ENCODE results near the gene STRN. TPM values are rescaled to one million over a fixed set of nuclear protein-coding genes. Genes with fewer than 3 reads are reported as not detected.
A peak's percentile ranks its signal among the peaks of the same experiment; 100 is the strongest.

STRN gene
- total and polyA plus RNA-seq, 10 of the 15 experiments (the other 5 are each of a cell fraction or from before 2014, with no cell fraction given), result 1.00 to 19.2 (median 9.1) TPM

DNA sequence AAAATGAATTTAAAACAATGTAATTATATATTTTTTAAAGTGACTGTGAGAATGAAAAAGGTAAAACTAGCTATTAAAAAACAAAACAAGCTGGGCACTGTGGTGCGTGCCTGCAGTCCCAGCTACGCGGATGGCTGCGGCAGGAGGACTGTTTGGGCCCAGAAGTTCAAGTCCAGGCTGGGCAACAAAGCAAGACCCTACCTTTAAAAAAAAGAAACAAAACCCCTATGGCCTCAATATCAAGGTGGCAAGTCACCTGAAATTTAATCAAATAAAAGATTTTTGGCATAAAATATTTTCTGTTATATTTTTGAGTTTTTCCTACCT, 46.9 kb upstream of the STRN start:
- Histone ChIP-seq H3K79me2 (ENCODE audit: control insufficient read depth, insufficient read depth, low read length) (no peaks in the 10 kb centered on the region), H4K20me1 (ENCODE audit: control insufficient read depth, insufficient read depth) (no peaks in the 10 kb centered on the region), H2AFZ (ENCODE audit: control insufficient read depth, low read depth, low read length) (no peak overlapping the region), H3K4me1 (ENCODE audit: control insufficient read depth, insufficient read depth, low read length) (peaks cover 30% of the 10 kb centered on the region), H3K27ac (ENCODE audit: control insufficient read depth, insufficient read depth) (no peak overlapping the region), H3K9me3 (replicated peaks; ENCODE audit: control insufficient read depth, insufficient read depth, low read length) (no peaks in the 10 kb centered on the region), H3K4me3 (no peak overlapping the region), H3K27me3 (replicated peaks in 1 of 2; ENCODE audit: control insufficient read depth in 2 of 2, insufficient read depth in 2 of 2, low read length in 1 of 2) (no peaks in the 10 kb centered on the region), H3K9ac (ENCODE audit: control insufficient read depth, insufficient read depth, low read length) (no peak overlapping the region), H3K36me3 (ENCODE audit: control insufficient read depth in 2 of 2, insufficient read depth in 2 of 2, low read length in 1 of 2) (peaks cover 2 to 8% of the 10 kb centered on the region in 2 experiments; a peak in 2 of 4 replicates), H3K4me2 (ENCODE audit: control insufficient read depth, insufficient read depth) (peak overlapping the region; percentile 93)
- ChIA-PET CTCF (interaction anchor here (0.7 to 1.5 kb wide), 6 partner anchors 9 to 227 kb away, joined by 3 to 6 read pairs (median 4); no protein-coding TSS in a partner anchor), RAD21 (ENCODE audit: unreplicated experiment) (interaction anchor here (1.2 to 1.5 kb wide), 3 partner anchors 10 to 194 kb away, joined by 3 to 4 read pairs (median 3); partner anchors contain the start of genes GPATCH11 and HEATR5B), POLR2A (interaction anchor here (0.7 kb wide), 1 partner anchor 47 kb away, joined by 3 read pairs; the partner anchor contains the start of gene STRN), SMC1A (ENCODE audit: uncharacterized antibody, unreplicated experiment) (interaction anchor here (0.7 to 2.1 kb wide), 6 partner anchors 10 to 95 kb away, joined by 3 to 10 read pairs (median 5); no protein-coding TSS in a partner anchor)
- no TSS peak for BruUV-seq (replicated peaks)
- FAIRE-seq (no peak), ATAC-seq (peak; percentile 57), DNase-seq (ENCODE audit: low read depth, low spot score) (no peak)
- 81% methylated on average over 4 of the region's 4 CpGs for WGBS (ENCODE audit: insufficient coverage, insufficient replicate concordance, low lambda C conversion rate, missing lambda C conversion rate)
- intact Hi-C loops (cut with micrococcal nuclease; ENCODE audit: unreplicated experiment), result loop anchor here (2.0 kb wide), 1 partner anchor 72 kb away; the partner anchor contains the start of genes GPATCH11 and HEATR5B
- in situ Hi-C loops (cut with MboI), result no loop called here
- TF ChIP-seq, protein P1, sequence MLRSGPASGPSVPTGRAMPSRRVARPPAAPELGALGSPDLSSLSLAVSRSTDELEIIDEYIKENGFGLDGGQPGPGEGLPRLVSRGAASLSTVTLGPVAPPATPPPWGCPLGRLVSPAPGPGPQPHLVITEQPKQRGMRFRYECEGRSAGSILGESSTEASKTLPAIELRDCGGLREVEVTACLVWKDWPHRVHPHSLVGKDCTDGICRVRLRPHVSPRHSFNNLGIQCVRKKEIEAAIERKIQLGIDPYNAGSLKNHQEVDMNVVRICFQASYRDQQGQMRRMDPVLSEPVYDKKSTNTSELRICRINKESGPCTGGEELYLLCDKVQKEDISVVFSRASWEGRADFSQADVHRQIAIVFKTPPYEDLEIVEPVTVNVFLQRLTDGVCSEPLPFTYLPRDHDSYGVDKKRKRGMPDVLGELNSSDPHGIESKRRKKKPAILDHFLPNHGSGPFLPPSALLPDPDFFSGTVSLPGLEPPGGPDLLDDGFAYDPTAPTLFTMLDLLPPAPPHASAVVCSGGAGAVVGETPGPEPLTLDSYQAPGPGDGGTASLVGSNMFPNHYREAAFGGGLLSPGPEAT (IDR thresholded peaks at IDR 0.05; ENCODE audit: low read depth), result peak; percentile 8; the same call in 1 of the 2 replicates
- TF ChIP-seq CHD4 (IDR thresholded peaks at IDR 0.05) (no peak), ZBED1 (IDR thresholded peaks at IDR 0.05; ENCODE audit: borderline replicate concordance) (0 out of 2 replicates have a peak, but pooled peaks have one; percentile 0), NFIC (IDR thresholded peaks at IDR 0.05; ENCODE audit: low read depth, low read length) (peak; percentile 9; the same call in 1 of the 2 replicates)

DNA sequence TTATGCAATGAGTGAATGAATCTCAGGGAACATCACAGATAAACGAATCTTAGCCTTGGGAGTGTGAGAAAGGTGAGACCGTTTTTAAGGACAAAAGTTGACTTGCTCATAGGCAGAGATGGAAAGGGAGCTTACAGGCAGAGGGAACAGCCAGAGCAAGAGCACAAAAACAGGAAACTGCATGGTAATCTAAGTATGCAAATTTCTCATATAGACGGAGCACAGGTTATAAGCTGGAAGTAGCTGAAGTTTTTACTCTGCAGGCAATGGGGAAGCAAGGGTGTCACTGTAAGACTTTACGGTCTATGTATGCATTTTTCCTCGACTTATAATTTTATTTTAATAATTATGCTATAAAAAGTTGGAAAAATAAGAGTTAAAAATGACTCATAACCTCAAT, 44.8 kb upstream of the STRN start:
- SMC1A ChIA-PET (ENCODE audit: uncharacterized antibody, unreplicated experiment), result interaction anchor here (0.7 kb wide), 1 partner anchor 9 kb away, joined by 3 read pairs; no protein-coding TSS in a partner anchor
- POLR2A ChIA-PET, result no interaction called here
- TF ChIP-seq, protein P2, sequence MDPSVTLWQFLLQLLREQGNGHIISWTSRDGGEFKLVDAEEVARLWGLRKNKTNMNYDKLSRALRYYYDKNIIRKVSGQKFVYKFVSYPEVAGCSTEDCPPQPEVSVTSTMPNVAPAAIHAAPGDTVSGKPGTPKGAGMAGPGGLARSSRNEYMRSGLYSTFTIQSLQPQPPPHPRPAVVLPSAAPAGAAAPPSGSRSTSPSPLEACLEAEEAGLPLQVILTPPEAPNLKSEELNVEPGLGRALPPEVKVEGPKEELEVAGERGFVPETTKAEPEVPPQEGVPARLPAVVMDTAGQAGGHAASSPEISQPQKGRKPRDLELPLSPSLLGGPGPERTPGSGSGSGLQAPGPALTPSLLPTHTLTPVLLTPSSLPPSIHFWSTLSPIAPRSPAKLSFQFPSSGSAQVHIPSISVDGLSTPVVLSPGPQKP (IDR thresholded peaks at IDR 0.05; ENCODE audit: low read depth, low read length), result no peak
- TF ChIP-seq POU2F2 (IDR thresholded peaks at IDR 0.05; ENCODE audit: borderline replicate concordance, low read depth, low read length), result 0 out of 3 replicates have a peak, but pooled peaks have one; percentile 23
- ATAC-seq, result no peak
- Histone ChIP-seq H3K9ac (ENCODE audit: control insufficient read depth, insufficient read depth, low read length) (no peak overlapping the region), H3K9me3 (replicated peaks; ENCODE audit: control insufficient read depth, insufficient read depth, low read length) (no peaks in the 10 kb centered on the region), H3K36me3 (ENCODE audit: control insufficient read depth in 2 of 2, insufficient read depth in 2 of 2, low read length in 1 of 2) (peaks cover 2 to 11% of the 10 kb centered on the region in 2 experiments; a peak in 3 of 4 replicates), H3K4me2 (ENCODE audit: control insufficient read depth, insufficient read depth) (peak overlapping the region; percentile 63; the same call in 1 of the 2 replicates), H3K79me2 (ENCODE audit: control insufficient read depth, insufficient read depth, low read length) (no peaks in the 10 kb centered on the region), H3K4me1 (ENCODE audit: control insufficient read depth, insufficient read depth, low read length) (peaks cover 32% of the 10 kb centered on the region), H3K27me3 (replicated peaks in 1 of 2; ENCODE audit: control insufficient read depth in 2 of 2, insufficient read depth in 2 of 2, low read length in 1 of 2) (no peaks in the 10 kb centered on the region), H3K27ac (ENCODE audit: control insufficient read depth, insufficient read depth) (no peak overlapping the region), H2AFZ (ENCODE audit: control insufficient read depth, low read depth, low read length) (no peak overlapping the region), H3K4me3 (no peak overlapping the region), H4K20me1 (ENCODE audit: control insufficient read depth, insufficient read depth) (no peaks in the 10 kb centered on the region)
- RAD21 ChIA-PET (ENCODE audit: unreplicated experiment), result no interaction called here
- in situ Hi-C loops (cut with MboI), result no loop called here
- WGBS (ENCODE audit: insufficient coverage, insufficient replicate concordance, low lambda C conversion rate, missing lambda C conversion rate), result 37% methylated on average over 5 of the region's 5 CpGs
- peak; percentile 5 for DNase-seq (ENCODE audit: low read depth, low spot score)
- BruUV-seq (replicated peaks), result no TSS peak
- CTCF ChIA-PET, result no interaction called here
- peak; percentile 69 for FAIRE-seq
- intact Hi-C loops (cut with micrococcal nuclease; ENCODE audit: unreplicated experiment), result no loop called here

Data from GM12878 (cell line).